ENCODE data around the gene MITF.

DNA sequence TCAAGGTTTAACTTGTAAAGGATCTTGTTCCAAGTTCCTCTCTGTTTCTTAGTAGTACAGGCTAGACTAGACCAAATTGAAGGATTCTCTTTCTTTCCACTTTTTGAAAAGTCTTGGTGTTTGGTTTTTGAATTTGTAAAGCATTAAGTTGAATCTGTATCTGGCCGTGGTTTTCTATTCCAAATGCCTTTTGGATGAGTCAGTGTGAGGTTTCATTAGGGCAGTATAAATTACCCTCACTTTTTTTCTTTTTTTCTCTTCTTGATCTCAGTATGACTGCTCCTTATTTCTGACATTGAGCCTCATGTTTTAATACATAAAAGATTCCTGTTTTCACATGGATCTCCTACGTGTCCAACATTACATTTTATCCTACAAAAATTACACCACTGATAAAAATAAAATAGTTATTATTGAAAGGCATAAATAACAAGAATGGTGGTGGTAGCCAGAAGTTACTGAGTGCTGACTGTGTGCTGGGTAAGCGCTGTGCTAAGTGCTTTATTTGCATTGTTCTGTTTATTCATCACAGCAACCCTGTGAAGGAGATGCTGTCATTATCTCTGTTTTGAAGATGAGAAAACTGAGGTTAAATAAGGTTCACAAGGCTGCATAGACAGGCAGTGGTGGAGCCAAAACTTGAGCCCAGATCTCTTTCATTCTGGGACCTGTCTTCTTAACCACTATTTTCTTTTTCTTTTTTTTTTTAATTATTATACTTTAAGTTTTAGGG, 48.3 kb downstream of the MITF start:
- TF ChIP-seq CTCF (IDR thresholded peaks at IDR 0.05; ENCODE audit: low read depth, low read length), result no peak
- no peak for TF ChIP-seq POLR2A (IDR thresholded peaks at IDR 0.05; ENCODE audit: extremely low read depth, insufficient read length)
